ENCODE data around the gene KLHL2.

- TF ChIP-seq, protein P1, sequence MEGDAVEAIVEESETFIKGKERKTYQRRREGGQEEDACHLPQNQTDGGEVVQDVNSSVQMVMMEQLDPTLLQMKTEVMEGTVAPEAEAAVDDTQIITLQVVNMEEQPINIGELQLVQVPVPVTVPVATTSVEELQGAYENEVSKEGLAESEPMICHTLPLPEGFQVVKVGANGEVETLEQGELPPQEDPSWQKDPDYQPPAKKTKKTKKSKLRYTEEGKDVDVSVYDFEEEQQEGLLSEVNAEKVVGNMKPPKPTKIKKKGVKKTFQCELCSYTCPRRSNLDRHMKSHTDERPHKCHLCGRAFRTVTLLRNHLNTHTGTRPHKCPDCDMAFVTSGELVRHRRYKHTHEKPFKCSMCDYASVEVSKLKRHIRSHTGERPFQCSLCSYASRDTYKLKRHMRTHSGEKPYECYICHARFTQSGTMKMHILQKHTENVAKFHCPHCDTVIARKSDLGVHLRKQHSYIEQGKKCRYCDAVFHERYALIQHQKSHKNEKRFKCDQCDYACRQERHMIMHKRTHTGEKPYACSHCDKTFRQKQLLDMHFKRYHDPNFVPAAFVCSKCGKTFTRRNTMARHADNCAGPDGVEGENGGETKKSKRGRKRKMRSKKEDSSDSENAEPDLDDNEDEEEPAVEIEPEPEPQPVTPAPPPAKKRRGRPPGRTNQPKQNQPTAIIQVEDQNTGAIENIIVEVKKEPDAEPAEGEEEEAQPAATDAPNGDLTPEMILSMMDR (conservative IDR thresholded peaks at IDR 0.05; ENCODE audit: low read length) = no peak
- TF ChIP-seq EZH2phosphoT487 (IDR thresholded peaks at IDR 0.05; ENCODE audit: borderline replicate concordance, low read depth, low read length) = no peak
Observed at GRCh38 chr4:165368567-165368966, 161.2 kb downstream of the KLHL2 start.

All from OCI-LY7 (cell line).